H9 (cell line): Measurements from ENCODE around the gene TPPP. TPM values are rescaled to one million over a fixed set of nuclear protein-coding genes. Genes with fewer than 3 reads are reported as not detected.

Experiments used
- DNase-seq: peaks from one replicate; pipeline ENCODE4 v3.0.0-alpha.2; 2017
- H2AFZ ChIP-seq: one replicate; pipeline ENCODE4 v1.6.1; 2013; ENCODE audit warnings: mild to moderate bottlenecking, low read length, control low read depth, moderate library complexity
- H2AK5ac ChIP-seq: 2 replicates; pipeline ENCODE4 v1.6.1; 2013; ENCODE audit warnings: low read length, control low read depth, mixed read lengths; ENCODE audit not compliant: insufficient read length
- H2BK120ac ChIP-seq: one replicate; pipeline ENCODE4 v1.6.1; 2013; ENCODE audit warnings: low read depth, mild to moderate bottlenecking, low read length, control low read depth, inconsistent platforms; ENCODE audit not compliant: poor library complexity, severe bottlenecking
- H2BK12ac ChIP-seq: 2 replicates; pipeline ENCODE4 v1.6.1; 2013; ENCODE audit warnings: low read length, control low read depth, mixed read lengths, low read depth; ENCODE audit not compliant: insufficient read length
- H2BK15ac ChIP-seq: 2 replicates; pipeline ENCODE4 v1.6.1; 2013; ENCODE audit warnings: low read depth, low read length, control low read depth
- H2BK20ac ChIP-seq: one replicate; pipeline ENCODE4 v1.6.1; 2013; ENCODE audit warnings: low read depth, mild to moderate bottlenecking, low read length, control low read depth, inconsistent platforms; ENCODE audit not compliant: poor library complexity, severe bottlenecking
- H2BK5ac ChIP-seq: 2 replicates; pipeline ENCODE4 v1.6.1; 2013; ENCODE audit warnings: low read length, control low read depth, mixed read lengths; ENCODE audit not compliant: insufficient read length
- H3K14ac ChIP-seq: 2 replicates; pipeline ENCODE4 v1.6.1; 2013; ENCODE audit warnings: low read length, control low read depth; ENCODE audit not compliant: insufficient read depth
- H3K18ac ChIP-seq: 2 replicates; pipeline ENCODE4 v1.6.1; 2013; ENCODE audit warnings: low read depth, mild to moderate bottlenecking, mixed read lengths, low read length, control low read depth; ENCODE audit not compliant: insufficient read length
- H3K23ac ChIP-seq: 2 replicates; pipeline ENCODE4 v1.6.1; 2013; ENCODE audit warnings: low read length, control low read depth, mixed read lengths, low read depth; ENCODE audit not compliant: insufficient read length
- H3K23me2 ChIP-seq: 2 replicates; pipeline ENCODE4 v1.6.1; 2013; ENCODE audit warnings: low read depth, mild to moderate bottlenecking, mixed read lengths, low read length, control low read depth; ENCODE audit not compliant: insufficient read length, poor library complexity, severe bottlenecking
- H3K27ac ChIP-seq: 2 replicates; pipeline ENCODE4 v1.5.1; 2013; ENCODE audit warnings: low read length, control low read depth, mixed read lengths, low read depth; ENCODE audit not compliant: insufficient read length
- H3K27me3 ChIP-seq: 2 replicates; pipeline ENCODE4 v1.6.1; 2013; ENCODE audit warnings: low read length, control low read depth, inconsistent platforms; ENCODE audit not compliant: insufficient read depth
- H3K4ac ChIP-seq: 2 replicates; pipeline ENCODE4 v1.6.1; 2013; ENCODE audit warnings: low read depth, mild to moderate bottlenecking, control low read depth, inconsistent platforms, low read length, moderate library complexity
- H3K4me1 ChIP-seq: 2 replicates; pipeline ENCODE4 v1.6.1; 2013; ENCODE audit warnings: low read length, control low read depth, inconsistent platforms; ENCODE audit not compliant: insufficient read depth
- H3K4me2 ChIP-seq: 2 replicates; pipeline ENCODE4 v1.6.1; 2013; ENCODE audit warnings: low read length, control low read depth, mixed read lengths; ENCODE audit not compliant: insufficient read length, insufficient read depth
- H3K56ac ChIP-seq: 2 replicates; pipeline ENCODE4 v1.6.1; 2013; ENCODE audit warnings: low read depth, mild to moderate bottlenecking, mixed read lengths, low read length, control low read depth; ENCODE audit not compliant: insufficient read length
- H3K79me1 ChIP-seq: 2 replicates; pipeline ENCODE4 v1.6.1; 2013; ENCODE audit warnings: low read depth, mild to moderate bottlenecking, moderate library complexity, low read length, control low read depth, inconsistent platforms; ENCODE audit not compliant: insufficient read depth, poor library complexity, severe bottlenecking
- H3K79me2 ChIP-seq: 2 replicates; pipeline ENCODE4 v1.6.1; 2013; ENCODE audit warnings: low read length, control low read depth, inconsistent platforms; ENCODE audit not compliant: insufficient read depth
- H3K9ac ChIP-seq: 2 replicates; pipeline ENCODE4 v1.6.1; 2013; ENCODE audit warnings: low read length, control low read depth, mixed read lengths; ENCODE audit not compliant: insufficient read length; ENCODE audit errors: extremely low read depth
- H3K9me3 ChIP-seq: one replicate; pipeline ENCODE4 v1.6.1; 2013; ENCODE audit warnings: low read depth, low read length, inconsistent platforms; ENCODE audit not compliant: control insufficient read depth
- H3T11ph ChIP-seq: one replicate; pipeline ENCODE4 v1.6.1; 2013; ENCODE audit warnings: mild to moderate bottlenecking, low read length, control low read depth, inconsistent platforms
- H4K20me1 ChIP-seq: one replicate; pipeline ENCODE4 v1.6.1; 2013; ENCODE audit not compliant: control insufficient read depth, insufficient read length, insufficient read depth
- H4K5ac ChIP-seq: 2 replicates; pipeline ENCODE4 v1.6.1; 2013; ENCODE audit warnings: low read depth, mild to moderate bottlenecking, mixed read lengths, low read length, control low read depth; ENCODE audit not compliant: insufficient read length
- H4K8ac ChIP-seq: replicated peaks from 2 replicates; pipeline ENCODE4 v1.6.1; 2013; ENCODE audit warnings: low read length, control low read depth, mixed read lengths, low read depth; ENCODE audit not compliant: insufficient read length
- H4K91ac ChIP-seq: 2 replicates; pipeline ENCODE4 v1.6.1; 2013; ENCODE audit warnings: low read depth, mild to moderate bottlenecking, moderate library complexity, mixed read lengths, low read length, control low read depth; ENCODE audit not compliant: insufficient read length
- H3K27ac Mint-ChIP-seq, 3 experiments: 2 replicates in 2 of 3; 3 replicates in 1 of 3; pipeline ENCODE4 v1.8.0; 2020 to 2021; ENCODE audit warnings: mixed read lengths in 3 of 3, mild to moderate bottlenecking in 1 of 3, moderate library complexity in 1 of 3
- H3K27me3 Mint-ChIP-seq: 2 replicates; pipeline ENCODE4 v1.8.0; 2021; ENCODE audit warnings: low read depth, mild to moderate bottlenecking, moderate library complexity, mixed read lengths
- H3K36me3 Mint-ChIP-seq, 3 experiments: 2 replicates in 2 of 3; 3 replicates in 1 of 3; pipeline ENCODE4 v1.8.0; 2020 to 2021; ENCODE audit warnings: low read depth in 3 of 3, mixed read lengths in 3 of 3; ENCODE audit not compliant: insufficient read depth in 1 of 3
- H3K4me1 Mint-ChIP-seq, 2 experiments: 2 replicates each; pipeline ENCODE4 v1.8.0; 2020; ENCODE audit warnings: mixed read lengths in 2 of 2
- H3K4me3 Mint-ChIP-seq, 2 experiments: 2 replicates in 1 of 2; 3 replicates in 1 of 2; pipeline ENCODE4 v1.8.0; 2020 to 2021; ENCODE audit warnings: mild to moderate bottlenecking in 2 of 2, mixed read lengths in 2 of 2, moderate library complexity in 1 of 2
- H3K9me3 Mint-ChIP-seq, 2 experiments: 2 replicates in 1 of 2; 3 replicates in 1 of 2; pipeline ENCODE4 v1.8.0; 2020; ENCODE audit warnings: mild to moderate bottlenecking in 2 of 2, mixed read lengths in 2 of 2, moderate library complexity in 1 of 2
- CTCF ChIP-seq: fragments of 200-600 bp; sonication (generic); conservative IDR thresholded peaks from 3 replicates; pipeline ENCODE4 v1.8.0; 2021; ENCODE audit warnings: antibody characterized with exemption, mild to moderate bottlenecking
- WGBS: extraction: QIAGEN DNeasy Blood & Tissue Kit; methylation state at CpG from one replicate; pipeline ENCODE4 v1.1.7; 2013; ENCODE audit warnings: missing lambda C conversion rate, low lambda C conversion rate, mixed read lengths; ENCODE audit not compliant: insufficient read length; ENCODE audit errors: extremely low coverage; 5-methylcytosine and 5-hydroxymethylcytosine counted together
- total RNA-seq: library from RNA; stranded (reverse); gene quantifications from 2 replicates; pipeline ENCODE4 v1.2.1, GENCODE V29; 2021

Gene TPPP
- total RNA-seq, 1 experiment from 2014 or later: 0.44 TPM

GRCh38 chr5:673161-673830 is 19.9 kb downstream of the TPPP start:
- Histone ChIP-seq H3T11ph (no peak overlapping the region), H3K4me2 (no peak overlapping the region), H3K4ac (peak overlapping the region; percentile 77), H2BK20ac (no peak overlapping the region), H4K8ac (no peak overlapping the region), H2BK120ac (peak overlapping the region; percentile 56), H2AFZ (no peak overlapping the region), H3K27me3 (no peaks in the 10 kb centered on the region; the same call in 1 of the 2 replicates), H3K79me2 (no peaks in the 10 kb centered on the region), H2BK15ac (no peak overlapping the region), H3K4me1 (no peaks in the 10 kb centered on the region), H3K79me1 (no peaks in the 10 kb centered on the region), H3K18ac (peak overlapping the region; percentile 83), H3K9ac (no peak overlapping the region), H3K14ac (peak overlapping the region; percentile 89), H2BK5ac (no peak overlapping the region), H3K9me3 (no peaks in the 10 kb centered on the region), H2BK12ac (peak overlapping the region; percentile 59), H4K20me1 (no peaks in the 10 kb centered on the region), H3K56ac (no peak overlapping the region), H4K5ac (no peak overlapping the region), H3K23me2 (no peaks in the 10 kb centered on the region), H3K23ac (no peak overlapping the region), H2AK5ac (no peak overlapping the region), H4K91ac (peak overlapping the region; percentile 96), H3K27ac (no peak overlapping the region)
- no peaks in the 10 kb centered on the region for H3K9me3 Mint-ChIP-seq
- TF ChIP-seq CTCF: no peak
- no CpG with 5 or more reads among the region's 19 CpGs for WGBS
- no peaks in the 10 kb centered on the region for H3K36me3 Mint-ChIP-seq
- peak overlapping the region in 2 of 3 experiments; percentile 77 to 93; a peak in 3 of 7 replicates for H3K27ac Mint-ChIP-seq
- H3K4me3 Mint-ChIP-seq: no peak overlapping the region
- peaks cover 44% of the 10 kb centered on the region for H3K27me3 Mint-ChIP-seq
- DNase-seq: peak; percentile 26
- H3K4me1 Mint-ChIP-seq: peaks cover 5 to 9% of the 10 kb centered on the region in 2 experiments
